WTC11 (cell line): ENCODE measurements around the gene HYDIN. TPM values are rescaled to one million over a fixed set of nuclear protein-coding genes. Genes with fewer than 3 reads are reported as not detected.

ENCODE experiments used
- ATAC-seq: fragments of 200-7000 bp; cut with Tn5 transposase; 2 replicates; pipeline ENCODE4 v1.10.0; 2021; ENCODE audit warnings: mild to moderate bottlenecking, moderate library complexity
- Bru-seq: library from RNA; stranded (reverse); fragments of 400-500 nt; gene quantifications from one replicate; lab custom pipeline; 2021; lab: Mats Ljungman, UMichigan
- CTCF ChIA-PET: fragments of 300-600 bp; sonication (Branson Sonifier 250); formaldehyde crosslinking; loops from one replicate; lab custom pipeline; 2021; ENCODE audit warnings: antibody characterized with exemption; lab: Charles Lee
- POLR2A ChIA-PET: fragments of 350-600 bp; sonication (Branson Sonifier 250); formaldehyde crosslinking; loops from one replicate; lab custom pipeline; 2021; ENCODE audit warnings: antibody characterized with exemption; lab: Charles Lee
- DNase-seq: peaks from one replicate; pipeline ENCODE4 v3.0.0; 2021; ENCODE audit warnings: low spot score
- H3K27ac Mint-ChIP-seq: 2 replicates; pipeline ENCODE4 v1.8.0; 2021; ENCODE audit warnings: mixed read lengths
- H3K27me3 Mint-ChIP-seq: 2 replicates; pipeline ENCODE4 v1.8.0; 2021; ENCODE audit warnings: low read depth, mild to moderate bottlenecking, moderate library complexity, mixed read lengths
- H3K36me3 Mint-ChIP-seq: 2 replicates; pipeline ENCODE4 v1.8.0; 2021; ENCODE audit warnings: mixed read lengths
- H3K4me1 Mint-ChIP-seq: 2 replicates; pipeline ENCODE4 v1.8.0; 2022; ENCODE audit warnings: mixed read lengths
- H3K4me3 Mint-ChIP-seq: 2 replicates; pipeline ENCODE4 v1.8.0; 2021; ENCODE audit warnings: mild to moderate bottlenecking, moderate library complexity, mixed read lengths
- H3K9me3 Mint-ChIP-seq: 2 replicates; pipeline ENCODE4 v1.8.0; 2021; ENCODE audit warnings: mixed read lengths
- ARID4B ChIP-seq: sonication (generic); formaldehyde crosslinking; IDR thresholded peaks from 2 replicates; pipeline ENCODE4 v1.8.0; 2023; ENCODE audit warnings: missing genetic modification reagents, mild to moderate bottlenecking, borderline replicate concordance
- CTCF ChIP-seq: fragments of 200-600 bp; IDR thresholded peaks from 2 replicates; pipeline ENCODE4 v1.8.0; 2022; ENCODE audit warnings: antibody characterized with exemption
- ETV6 ChIP-seq: sonication (generic); formaldehyde crosslinking; IDR thresholded peaks from 2 replicates; pipeline ENCODE4 v1.8.1; 2022; ENCODE audit warnings: mild to moderate bottlenecking, missing genetic modification reagents
- FOXK1 ChIP-seq: sonication (generic); formaldehyde crosslinking; IDR thresholded peaks from 2 replicates; pipeline ENCODE4 v1.8.0; 2022; ENCODE audit warnings: mild to moderate bottlenecking, moderate library complexity, missing genetic modification reagents
- FOXP1 ChIP-seq: sonication (generic); formaldehyde crosslinking; IDR thresholded peaks from 2 replicates; pipeline ENCODE4 v1.8.0; 2022; ENCODE audit warnings: missing genetic modification reagents, mild to moderate bottlenecking, moderate library complexity, borderline replicate concordance
- GABPB1 ChIP-seq: sonication (generic); formaldehyde crosslinking; IDR thresholded peaks from 2 replicates; pipeline ENCODE4 v1.8.1; 2023; ENCODE audit warnings: mild to moderate bottlenecking, missing genetic modification reagents
- MAX ChIP-seq: sonication (generic); formaldehyde crosslinking; IDR thresholded peaks from 2 replicates; pipeline ENCODE4 v1.8.0; 2022; ENCODE audit warnings: mild to moderate bottlenecking, missing genetic modification reagents
- NFYB ChIP-seq: sonication (generic); formaldehyde crosslinking; conservative IDR thresholded peaks from 2 replicates; pipeline ENCODE4 v1.8.0; 2022; ENCODE audit warnings: low read depth, missing genetic modification reagents
- ZNF425 ChIP-seq: fragments of 250-450 bp; sonication (Bioruptor Pico); conservative IDR thresholded peaks from 2 replicates; pipeline ENCODE4 v1.9.0; 2021; ENCODE audit warnings: mild to moderate bottlenecking
- long read RNA-seq, 3 experiments: library from RNA in 1 of 3; library from capped mRNA in 1 of 3; library from polyadenylated mRNA in 1 of 3; unstranded in 2 of 3; stranded (forward) in 1 of 3; transcript quantifications; one replicate each; pipeline ENCODE4 v2.0.0, GENCODE V29; 2021
- total RNA-seq: library from RNA; stranded (reverse); gene quantifications from 3 replicates; pipeline ENCODE4 v1.2.3, GENCODE V29; 2021
- TF ChIP-seq, protein P1 (sequence below): sonication (generic); formaldehyde crosslinking; IDR thresholded peaks from 2 replicates; pipeline ENCODE4 v1.8.0; 2022; ENCODE audit warnings: mild to moderate bottlenecking, missing genetic modification reagents
- TF ChIP-seq, protein P2 (sequence below): sonication (generic); formaldehyde crosslinking; IDR thresholded peaks from 2 replicates; pipeline ENCODE4 v1.8.1; 2023; ENCODE audit warnings: mild to moderate bottlenecking, missing genetic modification reagents, moderate library complexity

The HYDIN gene
- total RNA-seq (2.6 to 3.3 TPM (median 3.0 TPM) in 3 replicates), Bru-seq, nascent RNA (percentile 24 among the genes with signal in this experiment)
- long read RNA-seq, experiment 1, partial matches to known transcripts: 2 of 4 reads
- long read RNA-seq, experiment 1, other reads (novel, unspliced or antisense): 2 of 4 reads
- long read RNA-seq, experiment 2, partial matches to known transcripts: 0 of 1 reads
- long read RNA-seq, experiment 2, other reads (novel, unspliced or antisense): 1 of 1 reads
- long read RNA-seq, experiment 3: 0 reads

- peak; percentile 96 for DNase-seq
- TF ChIP-seq GABPB1 (CRISPR knock-in tag) (no peak), NFYB (CRISPR knock-in tag) (peak; percentile 91), MAX (CRISPR knock-in tag) (peak; percentile 56; the same call in 1 of the 2 replicates), FOXK1 (peak; percentile 78), ZNF425 (CRISPR knock-in tag) (no peak), ARID4B (CRISPR knock-in tag) (peak; percentile 38; the same call in 1 of the 2 replicates), ETV6 (CRISPR knock-in tag) (0 out of 2 replicates have a peak, but pooled peaks have one; percentile 46), CTCF (no peak), FOXP1 (CRISPR knock-in tag) (no peak)
- TF ChIP-seq, protein P1, sequence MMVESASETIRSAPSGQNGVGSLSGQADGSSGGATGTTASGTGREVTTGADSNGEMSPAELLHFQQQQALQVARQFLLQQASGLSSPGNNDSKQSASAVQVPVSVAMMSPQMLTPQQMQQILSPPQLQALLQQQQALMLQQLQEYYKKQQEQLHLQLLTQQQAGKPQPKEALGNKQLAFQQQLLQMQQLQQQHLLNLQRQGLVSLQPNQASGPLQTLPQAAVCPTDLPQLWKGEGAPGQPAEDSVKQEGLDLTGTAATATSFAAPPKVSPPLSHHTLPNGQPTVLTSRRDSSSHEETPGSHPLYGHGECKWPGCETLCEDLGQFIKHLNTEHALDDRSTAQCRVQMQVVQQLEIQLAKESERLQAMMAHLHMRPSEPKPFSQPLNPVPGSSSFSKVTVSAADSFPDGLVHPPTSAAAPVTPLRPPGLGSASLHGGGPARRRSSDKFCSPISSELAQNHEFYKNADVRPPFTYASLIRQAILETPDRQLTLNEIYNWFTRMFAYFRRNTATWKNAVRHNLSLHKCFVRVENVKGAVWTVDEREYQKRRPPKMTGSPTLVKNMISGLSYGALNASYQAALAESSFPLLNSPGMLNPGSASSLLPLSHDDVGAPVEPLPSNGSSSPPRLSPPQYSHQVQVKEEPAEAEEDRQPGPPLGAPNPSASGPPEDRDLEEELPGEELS (CRISPR knock-in tag): 0 out of 2 replicates have a peak, but pooled peaks have one; percentile 40
- TF ChIP-seq, protein P2, sequence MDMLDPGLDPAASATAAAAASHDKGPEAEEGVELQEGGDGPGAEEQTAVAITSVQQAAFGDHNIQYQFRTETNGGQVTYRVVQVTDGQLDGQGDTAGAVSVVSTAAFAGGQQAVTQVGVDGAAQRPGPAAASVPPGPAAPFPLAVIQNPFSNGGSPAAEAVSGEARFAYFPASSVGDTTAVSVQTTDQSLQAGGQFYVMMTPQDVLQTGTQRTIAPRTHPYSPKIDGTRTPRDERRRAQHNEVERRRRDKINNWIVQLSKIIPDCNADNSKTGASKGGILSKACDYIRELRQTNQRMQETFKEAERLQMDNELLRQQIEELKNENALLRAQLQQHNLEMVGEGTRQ (CRISPR knock-in tag): peak; percentile 20; the same call in 1 of the 2 replicates
- TF ChIP-seq, all 79 proteins: peak for 7
- ChIA-PET POLR2A (no interaction called here), CTCF (interaction anchor here (1.0 to 1.4 kb wide), 3 partner anchors 15 to 81 kb away, joined by 3 to 7 read pairs (median 6); no protein-coding TSS in a partner anchor)
- Mint-ChIP-seq H3K4me3 (peak within 1 kb of the TSS; percentile 90), H3K4me1 (peaks cover 5% of the 10 kb centered on the region), H3K36me3 (peaks cover 39% of the 10 kb centered on the region), H3K27me3 (peaks cover 33% of the 10 kb centered on the region), H3K9me3 (peaks cover 42% of the 10 kb centered on the region), H3K27ac (no peak within 1 kb of the TSS)
- ATAC-seq: peak; percentile 99
These were observed at the start of gene HYDIN for GRCh38 chr16:71230122-71230845. Gene HYDIN, minus strand, starts transcription at chr16:71230722. Its CDS starts 43,827 bp downstream, at chr16:71186895.
